Kidney tubule cell (primary cell): ENCODE data around the gene FAM83B.
"Not testable (repeated sequence)": the region's sequence is repeated elsewhere in the genome, so short reads cannot be mapped to it uniquely, and the experiment has no call there.

Experiments used
- DNase-seq: peaks from one replicate; pipeline ENCODE4 v3.0.0-alpha.2; 2018; ENCODE audit warnings: low spot score

FAM83B gene

DNA sequence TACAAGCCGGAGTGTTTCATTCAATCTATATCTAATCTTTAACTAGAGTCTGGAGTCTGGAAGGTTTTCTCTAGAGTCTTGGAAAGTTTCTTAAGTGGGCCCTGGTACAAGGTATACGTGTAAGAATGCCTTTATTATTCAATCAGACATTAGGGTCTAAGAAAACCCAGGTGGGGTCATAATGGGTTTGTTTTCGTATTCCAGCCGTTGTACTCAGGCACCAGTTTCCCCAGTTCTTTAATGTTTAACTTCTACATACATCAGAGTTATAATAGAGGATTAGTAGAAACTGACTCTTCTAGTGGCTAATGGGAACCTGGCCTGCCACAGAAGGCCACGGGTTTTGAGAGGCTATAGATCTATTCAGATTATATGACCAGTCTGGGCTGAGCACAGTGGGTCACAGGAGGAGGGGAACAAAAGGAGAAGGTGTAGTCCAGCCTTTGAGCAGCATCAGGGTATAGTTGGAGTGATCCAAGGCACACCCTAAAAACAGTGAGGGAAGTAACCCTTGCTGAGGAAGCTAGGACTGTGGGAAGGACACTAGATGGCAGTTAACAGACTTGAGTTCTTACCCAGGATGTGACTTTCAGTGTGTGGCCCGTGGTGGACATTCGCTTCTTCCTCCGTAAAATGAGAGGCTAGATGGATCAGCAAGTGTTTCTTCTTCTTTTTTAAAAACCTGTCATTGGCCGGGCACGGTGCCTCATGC lies 15.5 kb downstream of the FAM83B start:
- DNase-seq = no peak

GRCh38 chr6:54864272-54864671 lies 17.7 kb downstream of the FAM83B start:
- DNase-seq = no peak

DNA sequence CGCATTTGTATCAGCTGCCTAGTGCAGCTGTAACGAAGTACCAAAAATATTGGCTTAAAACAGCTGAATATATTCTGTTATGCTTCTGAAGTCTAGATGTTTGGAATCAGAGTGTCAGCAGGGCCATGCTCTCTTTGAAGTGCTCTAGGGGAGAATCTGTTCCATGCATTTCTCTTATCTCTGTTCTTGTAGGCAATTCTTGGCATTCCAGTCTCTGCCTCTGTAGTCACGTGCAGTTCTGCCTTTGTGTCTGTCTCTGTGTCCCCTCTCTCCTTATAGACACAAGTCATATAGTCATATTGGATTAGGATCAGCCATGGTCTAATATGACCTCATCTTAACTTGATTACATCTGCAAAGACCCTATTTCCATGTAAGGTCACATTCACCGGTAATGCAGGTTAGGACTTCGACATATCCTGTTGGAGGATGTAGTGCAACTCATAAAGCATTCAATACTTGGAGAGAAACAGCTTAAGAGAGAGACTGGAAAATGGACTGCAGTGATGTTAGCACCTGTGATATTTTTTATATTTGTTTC lies 18.6 kb downstream of the FAM83B start:
- DNase-seq = no peak

GRCh38 chr6:54868556-54868955 lies 22.0 kb downstream of the FAM83B start:
- DNase-seq = no peak

DNA sequence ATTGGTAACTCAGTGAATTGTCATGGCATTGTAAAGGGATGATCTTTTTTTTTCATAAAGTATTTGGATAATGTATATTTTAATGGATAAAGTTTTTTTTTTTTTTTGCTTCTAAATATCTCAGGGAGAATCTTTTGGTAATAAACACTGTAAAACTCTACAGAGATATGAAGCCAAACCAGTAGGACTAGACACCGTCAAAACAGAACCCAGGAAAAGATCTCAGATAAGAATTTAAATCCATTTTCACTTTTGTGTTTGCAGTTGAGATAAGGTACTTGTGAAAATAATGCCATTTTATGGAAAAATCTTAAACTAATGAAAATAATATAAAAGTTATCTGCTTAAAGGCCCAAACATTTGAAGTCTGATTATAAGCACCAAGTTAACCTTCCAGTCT lies 27.0 kb downstream of the FAM83B start:
- no peak for DNase-seq

DNA sequence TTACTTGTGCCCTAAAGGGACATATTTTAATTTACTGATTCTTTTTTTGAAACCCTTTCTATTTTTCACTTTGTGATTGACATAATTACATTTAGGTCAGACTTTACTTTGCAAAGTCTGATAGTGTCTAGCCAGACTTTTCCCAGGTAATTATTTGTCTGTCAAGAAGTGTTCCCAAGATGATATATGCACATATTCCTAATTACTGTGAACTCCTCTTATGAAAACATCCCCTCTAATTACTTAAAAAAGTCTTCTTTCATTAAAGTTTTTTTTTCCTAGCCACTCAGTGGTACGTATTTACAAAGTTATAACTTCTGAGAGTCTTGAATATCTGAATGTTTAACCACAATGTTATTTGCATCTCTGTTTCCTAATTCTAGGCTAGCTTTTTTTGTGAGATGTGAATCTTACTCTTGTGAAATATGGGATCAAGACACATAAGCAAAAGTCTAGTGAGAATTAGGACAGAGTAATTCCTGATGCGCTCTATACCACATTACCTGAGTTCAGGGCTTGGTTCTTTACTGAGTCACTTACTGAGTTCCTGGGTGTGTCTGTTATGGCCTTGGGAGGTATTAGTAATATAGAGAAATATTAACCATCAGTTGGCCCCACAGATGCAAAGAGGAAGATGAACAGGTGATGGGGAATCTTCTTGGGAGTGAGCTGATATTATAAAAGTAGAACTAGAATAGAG lies 27.9 kb downstream of the FAM83B start:
- peak; percentile 89 for DNase-seq

GRCh38 chr6:54875539-54875938 lies 29.0 kb downstream of the FAM83B start:
- DNase-seq = no peak

DNA sequence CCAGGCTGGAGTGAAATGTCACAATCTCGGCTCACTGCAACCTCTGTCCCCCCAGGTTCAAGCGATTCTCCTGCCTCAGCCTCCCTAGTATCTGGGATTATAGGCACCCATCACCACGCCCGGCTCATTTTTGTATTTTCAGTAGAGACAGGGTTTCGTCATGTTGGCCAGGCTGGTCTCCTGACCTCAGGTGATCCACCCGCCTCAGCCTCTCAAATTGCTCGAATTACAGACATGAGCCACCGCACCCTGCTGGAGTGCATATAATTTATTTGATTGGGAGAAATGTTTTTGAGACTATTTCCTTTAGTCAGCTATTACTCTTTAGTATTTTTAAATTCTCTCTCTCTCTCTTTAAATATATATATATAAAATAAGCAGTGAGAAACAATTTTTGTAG lies 29.8 kb downstream of the FAM83B start:
- no peak for DNase-seq

GRCh38 chr6:54876871-54877270 lies 30.3 kb downstream of the FAM83B start:
- peak; percentile 66 for DNase-seq

DNA sequence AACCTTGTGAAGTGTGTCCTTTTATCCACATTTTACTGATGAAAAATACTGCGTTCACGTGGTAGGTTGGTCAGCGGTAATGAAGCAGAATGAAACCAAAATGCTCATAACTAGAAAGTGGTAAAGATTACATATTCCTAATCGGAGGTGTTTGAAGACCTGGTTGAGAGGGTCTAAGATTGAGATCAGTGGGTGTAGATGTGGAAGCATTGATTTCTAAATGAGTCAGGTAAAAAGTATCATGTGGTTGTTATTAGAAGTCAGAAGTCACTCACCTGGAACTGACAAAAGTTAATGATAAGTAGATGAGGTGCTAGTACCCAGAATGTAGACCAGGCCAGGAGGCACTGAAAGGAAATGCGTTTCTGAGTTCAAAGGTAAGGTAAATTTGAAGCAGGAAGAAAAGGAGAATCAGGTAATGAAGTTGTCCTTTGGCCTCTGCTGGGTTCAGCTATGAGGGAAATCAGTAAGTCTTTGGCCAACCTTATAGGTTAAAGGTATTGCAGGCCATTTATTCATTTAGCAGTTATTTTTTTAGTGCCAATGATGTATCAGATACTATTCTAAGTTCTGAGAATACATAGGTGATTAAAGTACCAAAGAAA lies 31.2 kb downstream of the FAM83B start:
- DNase-seq = peak; percentile 84

GRCh38 chr6:54878718-54879117 lies 32.1 kb downstream of the FAM83B start:
- DNase-seq = no peak

DNA sequence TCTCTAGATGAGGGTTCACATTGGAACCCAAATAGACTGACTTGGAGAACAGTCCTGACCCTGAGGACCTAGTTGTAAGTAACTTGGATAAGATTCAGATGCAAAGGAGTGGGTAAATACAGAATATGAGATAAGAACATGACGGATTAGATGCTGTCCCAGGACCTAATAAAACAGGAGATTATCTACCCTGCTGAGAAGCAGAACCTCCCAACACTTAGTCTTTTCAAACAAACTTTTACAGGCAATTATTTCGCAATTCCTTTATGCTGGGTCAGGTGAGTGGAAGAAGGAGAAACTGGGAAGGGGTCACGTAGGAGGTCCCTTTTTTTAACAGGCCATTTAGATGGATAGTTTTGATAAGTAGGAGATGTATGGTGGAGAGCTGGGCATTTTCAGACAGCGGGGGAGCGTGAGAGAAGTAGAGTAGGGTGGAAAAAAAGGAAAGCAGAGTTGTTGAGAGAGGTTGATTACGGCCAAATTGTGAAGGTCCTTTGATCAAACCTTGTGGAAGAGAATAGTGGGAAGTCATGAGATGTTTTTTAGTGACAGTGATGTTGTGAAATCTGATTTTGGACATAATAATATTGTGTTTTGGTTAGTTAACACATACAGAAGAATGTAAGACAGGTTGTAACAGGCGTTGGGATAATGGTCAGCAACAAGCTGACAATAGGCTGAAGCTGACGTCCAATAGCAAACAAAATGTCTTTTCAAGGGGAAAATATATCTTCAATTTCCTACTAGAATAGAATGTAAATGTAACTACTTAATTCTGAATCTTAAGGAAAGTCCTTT lies 32.8 kb downstream of the FAM83B start:
- no peak for DNase-seq

GRCh38 chr6:54881067-54881730 lies 34.6 kb downstream of the FAM83B start:
- DNase-seq = no peak

GRCh38 chr6:54881891-54882290 lies 35.3 kb downstream of the FAM83B start:
- DNase-seq = not testable (repeated sequence)

GRCh38 chr6:54886932-54887584 lies 40.5 kb downstream of the FAM83B start:
- DNase-seq = no peak

DNA sequence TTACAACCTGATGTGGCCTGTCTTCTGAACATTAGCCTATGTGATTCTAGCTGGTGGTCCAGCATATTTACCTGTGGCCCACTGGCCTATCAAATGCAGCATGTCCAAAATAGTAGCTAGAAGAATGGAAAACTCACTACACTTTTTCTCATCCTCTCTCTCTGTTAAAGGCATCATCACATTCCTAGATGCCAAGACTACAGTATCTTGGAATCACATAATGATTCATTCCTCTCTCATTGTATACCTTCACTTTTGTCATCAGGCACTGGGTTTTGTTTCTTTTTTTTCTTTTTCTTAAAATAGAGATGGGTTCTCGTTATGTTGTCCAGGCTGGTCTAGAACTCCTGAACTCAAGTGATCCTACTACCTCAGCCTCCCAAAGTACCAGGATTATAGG lies 45.0 kb downstream of the FAM83B start:
- peak; percentile 35 for DNase-seq

DNA sequence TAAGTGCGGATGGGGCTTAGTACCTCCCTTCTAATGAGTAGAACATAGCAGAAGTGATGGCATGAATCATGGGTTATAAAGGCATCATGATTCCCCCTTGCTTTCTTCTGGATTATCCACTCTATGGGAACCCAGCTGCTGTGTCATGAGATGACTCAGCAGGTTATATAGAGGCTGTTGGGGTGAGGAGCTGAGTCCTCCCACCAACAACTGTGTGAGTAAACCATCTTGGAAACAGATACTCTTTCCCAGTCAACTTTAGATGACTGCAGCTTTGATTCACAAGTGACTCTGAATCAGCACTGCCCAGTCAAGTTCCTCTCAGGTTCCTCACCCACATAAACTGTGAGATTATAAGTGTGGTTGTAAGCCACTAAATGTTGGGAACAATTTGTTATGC lies 46.3 kb downstream of the FAM83B start:
- DNase-seq = peak; percentile 98

GRCh38 chr6:54893818-54894217 lies 47.2 kb downstream of the FAM83B start:
- DNase-seq = no peak

GRCh38 chr6:54896302-54896701 lies 49.7 kb downstream of the FAM83B start:
- DNase-seq = no peak

GRCh38 chr6:54897462-54898189 lies 51.1 kb downstream of the FAM83B start:
- DNase-seq = no peak
